Stimulated activated CD4-positive, alpha-beta T cell treated with anti-CD3 and anti-CD28 coated beads, TNF-alpha, amount 100 ng/mL, for 1 hour (primary cell): ENCODE data around the gene SUPT16H.

Experiments used
- DNase-seq, 3 donors: peaks; one replicate each; pipeline ENCODE4 v3.0.0-alpha.2; 2020; ENCODE audit warnings: low read depth in 3 of 3, low spot score in 1 of 3

The SUPT16H gene

GRCh38 chr14:21302013-21302835 lies 81.6 kb downstream of the SUPT16H start:
- DNase-seq, result no peak
